HCT116 (cell line): ENCODE data around the gene SLC7A1.

Source experiments
- POLR2A ChIP-seq: IDR thresholded peaks from 2 replicates; pipeline ENCODE4 v1.7.0; 2011; ENCODE audit warnings: borderline replicate concordance; ENCODE audit not compliant: insufficient read depth, insufficient read length; ENCODE audit errors: extremely low read depth
- SP1 ChIP-seq: IDR thresholded peaks from 2 replicates; pipeline ENCODE4 v1.6.1; 2012; ENCODE audit warnings: low read depth

DNA sequence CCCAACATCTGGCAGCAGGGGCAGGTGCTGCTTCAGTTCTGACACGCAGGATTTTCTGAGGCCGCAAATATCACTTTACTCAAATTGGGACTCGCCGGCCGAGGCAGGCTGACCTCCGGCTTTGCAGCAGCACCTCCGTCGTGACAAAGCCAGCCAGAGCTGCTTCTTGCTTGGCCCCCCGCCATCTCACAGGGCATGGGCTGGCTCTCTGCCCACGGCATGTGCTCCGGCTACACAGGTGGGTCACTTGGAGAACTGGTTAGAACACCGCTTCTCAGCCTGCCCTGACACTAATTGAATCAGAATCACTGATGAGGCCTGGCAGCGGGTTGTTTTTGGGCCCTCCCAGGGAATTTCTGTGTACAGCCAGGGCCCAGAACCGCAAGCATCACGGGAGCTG lies 112.3 kb downstream of the SLC7A1 start:
- TF ChIP-seq POLR2A (no peak), SP1 (no peak)
